ENCODE measurements around the gene APOM.
A peak's percentile ranks its signal among the peaks of the same experiment; 100 is the strongest.

APOM gene

DNA sequence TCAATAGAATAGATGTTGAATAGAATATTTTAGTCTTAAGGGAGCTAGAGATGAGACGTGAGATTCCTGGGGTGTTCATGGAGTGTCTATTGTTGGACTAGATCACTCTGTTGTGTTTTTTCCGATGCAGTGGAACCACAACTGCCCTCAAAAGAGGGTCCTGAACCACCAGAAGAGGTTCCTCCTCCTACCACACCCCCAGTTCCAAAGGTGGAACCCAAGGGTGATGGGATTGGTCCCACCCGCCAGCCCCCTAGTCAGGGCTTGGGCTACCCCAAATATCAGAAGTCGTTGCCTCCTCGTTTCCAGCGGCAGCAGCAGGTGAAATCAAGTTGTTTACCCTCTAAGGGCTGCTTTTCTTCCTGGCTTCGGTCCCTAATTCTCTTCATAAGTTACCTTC, 26.7 kb upstream of the APOM start:
- TF ChIP-seq, protein P1, sequence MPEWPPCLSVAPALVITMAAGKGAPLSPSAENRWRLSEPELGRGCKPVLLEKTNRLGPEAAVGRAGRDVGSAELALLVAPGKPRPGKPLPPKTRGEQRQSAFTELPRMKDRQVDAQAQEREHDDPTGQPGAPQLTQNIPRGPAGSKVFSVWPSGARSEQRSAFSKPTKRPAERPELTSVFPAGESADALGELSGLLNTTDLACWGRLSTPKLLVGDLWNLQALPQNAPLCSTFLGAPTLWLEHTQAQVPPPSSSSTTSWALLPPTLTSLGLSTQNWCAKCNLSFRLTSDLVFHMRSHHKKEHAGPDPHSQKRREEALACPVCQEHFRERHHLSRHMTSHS (tag by site-specific recombination; IDR thresholded peaks at IDR 0.05), result no peak
- TF ChIP-seq, protein P2, sequence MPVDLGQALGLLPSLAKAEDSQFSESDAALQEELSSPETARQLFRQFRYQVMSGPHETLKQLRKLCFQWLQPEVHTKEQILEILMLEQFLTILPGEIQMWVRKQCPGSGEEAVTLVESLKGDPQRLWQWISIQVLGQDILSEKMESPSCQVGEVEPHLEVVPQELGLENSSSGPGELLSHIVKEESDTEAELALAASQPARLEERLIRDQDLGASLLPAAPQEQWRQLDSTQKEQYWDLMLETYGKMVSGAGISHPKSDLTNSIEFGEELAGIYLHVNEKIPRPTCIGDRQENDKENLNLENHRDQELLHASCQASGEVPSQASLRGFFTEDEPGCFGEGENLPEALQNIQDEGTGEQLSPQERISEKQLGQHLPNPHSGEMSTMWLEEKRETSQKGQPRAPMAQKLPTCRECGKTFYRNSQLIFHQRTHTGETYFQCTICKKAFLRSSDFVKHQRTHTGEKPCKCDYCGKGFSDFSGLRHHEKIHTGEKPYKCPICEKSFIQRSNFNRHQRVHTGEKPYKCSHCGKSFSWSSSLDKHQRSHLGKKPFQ (tag by site-specific recombination; IDR thresholded peaks at IDR 0.05), result no peak
- CTCF ChIA-PET, result interaction anchor here (0.6 kb wide), 1 partner anchor 193 kb away, joined by 4 read pairs; no protein-coding TSS in a partner anchor
- Histone ChIP-seq H3K4me1 (ENCODE audit: control insufficient read depth, insufficient read depth, low read length) (no peaks in the 10 kb centered on the region), H3K4me3 (ENCODE audit: low read depth, low read length) (no peak overlapping the region), H3K36me3 (ENCODE audit: control insufficient read depth in 2 of 2, insufficient read depth in 1 of 2, low read length in 2 of 2) (peaks cover 76 to 100% of the 10 kb centered on the region in 2 experiments), H3K9me3 (ENCODE audit: control insufficient read depth, insufficient read depth, low read depth, low read length) (no peaks in the 10 kb centered on the region), H3K27ac (ENCODE audit: extremely low read depth, low read depth, low read length) (no peak overlapping the region)
- POLR2A ChIA-PET, result interaction anchor here (9.7 kb wide), 1 partner anchor 7 kb away, joined by 123 read pairs; no protein-coding TSS in a partner anchor

DNA sequence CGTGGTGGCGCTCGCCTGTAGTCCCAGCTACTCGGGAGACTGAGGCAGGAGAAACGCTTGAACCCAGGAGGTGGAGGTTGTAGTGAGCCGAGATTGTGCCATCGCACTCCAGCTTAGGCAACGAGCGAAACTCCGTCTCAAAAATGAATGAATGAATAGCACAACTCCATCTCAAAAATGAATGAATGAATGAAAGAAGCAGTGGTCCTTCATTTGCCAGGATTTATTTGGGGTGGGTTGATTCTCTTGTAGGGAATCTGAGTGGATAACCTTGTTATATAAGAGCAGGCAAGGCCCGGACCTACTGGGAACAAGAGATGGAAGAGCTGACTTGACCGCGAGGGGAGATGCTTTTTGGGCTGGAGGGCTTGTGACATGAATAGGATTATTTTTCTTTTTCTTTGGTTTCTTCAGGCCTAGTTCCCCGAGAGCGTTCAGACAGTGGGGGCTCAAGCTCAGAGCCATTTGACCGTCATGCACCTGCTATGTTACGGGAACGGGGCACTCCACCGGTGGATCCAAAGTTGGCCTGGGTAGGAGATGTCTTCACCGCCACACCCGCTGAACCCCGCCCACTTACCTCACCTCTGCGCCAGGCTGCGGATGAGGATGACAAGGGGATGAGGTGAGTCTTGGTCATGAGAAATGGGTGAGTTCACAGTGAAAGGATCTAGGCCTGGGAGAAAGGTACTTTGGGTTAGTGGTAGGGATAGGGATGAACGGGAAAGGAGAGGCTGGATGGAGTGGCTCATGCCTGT, 25.3 kb upstream of the APOM start:
- CTCF ChIA-PET, result interaction anchor here (0.7 to 0.8 kb wide), 2 partner anchors 23 to 79 kb away, joined by 3 to 5 read pairs; no protein-coding TSS in a partner anchor
- H3K4me3 ChIP-seq (ENCODE audit: low read depth, low read length), result no peak overlapping the region
- no peak overlapping the region for H3K27ac ChIP-seq (ENCODE audit: extremely low read depth, low read depth, low read length)
- H3K36me3 ChIP-seq (ENCODE audit: control insufficient read depth in 2 of 2, insufficient read depth in 1 of 2, low read length in 2 of 2), result peaks cover 72 to 100% of the 10 kb centered on the region in 2 experiments
- H3K4me1 ChIP-seq (ENCODE audit: control insufficient read depth, insufficient read depth, low read length), result no peaks in the 10 kb centered on the region
- POLR2A ChIA-PET, result interaction anchor here (0.6 to 9.7 kb wide), 4 partner anchors 6 to 107 kb away, joined by 3 to 123 read pairs (median 4); partner anchors contain the start of gene BAG6
- no peaks in the 10 kb centered on the region for H3K9me3 ChIP-seq (ENCODE audit: control insufficient read depth, insufficient read depth, low read depth, low read length)
- TF ChIP-seq, protein P3, sequence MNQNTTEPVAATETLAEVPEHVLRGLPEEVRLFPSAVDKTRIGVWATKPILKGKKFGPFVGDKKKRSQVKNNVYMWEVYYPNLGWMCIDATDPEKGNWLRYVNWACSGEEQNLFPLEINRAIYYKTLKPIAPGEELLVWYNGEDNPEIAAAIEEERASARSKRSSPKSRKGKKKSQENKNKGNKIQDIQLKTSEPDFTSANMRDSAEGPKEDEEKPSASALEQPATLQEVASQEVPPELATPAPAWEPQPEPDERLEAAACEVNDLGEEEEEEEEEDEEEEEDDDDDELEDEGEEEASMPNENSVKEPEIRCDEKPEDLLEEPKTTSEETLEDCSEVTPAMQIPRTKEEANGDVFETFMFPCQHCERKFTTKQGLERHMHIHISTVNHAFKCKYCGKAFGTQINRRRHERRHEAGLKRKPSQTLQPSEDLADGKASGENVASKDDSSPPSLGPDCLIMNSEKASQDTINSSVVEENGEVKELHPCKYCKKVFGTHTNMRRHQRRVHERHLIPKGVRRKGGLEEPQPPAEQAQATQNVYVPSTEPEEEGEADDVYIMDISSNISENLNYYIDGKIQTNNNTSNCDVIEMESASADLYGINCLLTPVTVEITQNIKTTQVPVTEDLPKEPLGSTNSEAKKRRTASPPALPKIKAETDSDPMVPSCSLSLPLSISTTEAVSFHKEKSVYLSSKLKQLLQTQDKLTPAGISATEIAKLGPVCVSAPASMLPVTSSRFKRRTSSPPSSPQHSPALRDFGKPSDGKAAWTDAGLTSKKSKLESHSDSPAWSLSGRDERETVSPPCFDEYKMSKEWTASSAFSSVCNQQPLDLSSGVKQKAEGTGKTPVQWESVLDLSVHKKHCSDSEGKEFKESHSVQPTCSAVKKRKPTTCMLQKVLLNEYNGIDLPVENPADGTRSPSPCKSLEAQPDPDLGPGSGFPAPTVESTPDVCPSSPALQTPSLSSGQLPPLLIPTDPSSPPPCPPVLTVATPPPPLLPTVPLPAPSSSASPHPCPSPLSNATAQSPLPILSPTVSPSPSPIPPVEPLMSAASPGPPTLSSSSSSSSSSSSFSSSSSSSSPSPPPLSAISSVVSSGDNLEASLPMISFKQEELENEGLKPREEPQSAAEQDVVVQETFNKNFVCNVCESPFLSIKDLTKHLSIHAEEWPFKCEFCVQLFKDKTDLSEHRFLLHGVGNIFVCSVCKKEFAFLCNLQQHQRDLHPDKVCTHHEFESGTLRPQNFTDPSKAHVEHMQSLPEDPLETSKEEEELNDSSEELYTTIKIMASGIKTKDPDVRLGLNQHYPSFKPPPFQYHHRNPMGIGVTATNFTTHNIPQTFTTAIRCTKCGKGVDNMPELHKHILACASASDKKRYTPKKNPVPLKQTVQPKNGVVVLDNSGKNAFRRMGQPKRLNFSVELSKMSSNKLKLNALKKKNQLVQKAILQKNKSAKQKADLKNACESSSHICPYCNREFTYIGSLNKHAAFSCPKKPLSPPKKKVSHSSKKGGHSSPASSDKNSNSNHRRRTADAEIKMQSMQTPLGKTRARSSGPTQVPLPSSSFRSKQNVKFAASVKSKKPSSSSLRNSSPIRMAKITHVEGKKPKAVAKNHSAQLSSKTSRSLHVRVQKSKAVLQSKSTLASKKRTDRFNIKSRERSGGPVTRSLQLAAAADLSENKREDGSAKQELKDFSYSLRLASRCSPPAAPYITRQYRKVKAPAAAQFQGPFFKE (tag by site-specific recombination; IDR thresholded peaks at IDR 0.05; ENCODE audit: borderline replicate concordance), result no peak
- no peak for TF ChIP-seq ZNF830 (tag by site-specific recombination; IDR thresholded peaks at IDR 0.05; ENCODE audit: low read depth)
- TF ChIP-seq, protein P4, sequence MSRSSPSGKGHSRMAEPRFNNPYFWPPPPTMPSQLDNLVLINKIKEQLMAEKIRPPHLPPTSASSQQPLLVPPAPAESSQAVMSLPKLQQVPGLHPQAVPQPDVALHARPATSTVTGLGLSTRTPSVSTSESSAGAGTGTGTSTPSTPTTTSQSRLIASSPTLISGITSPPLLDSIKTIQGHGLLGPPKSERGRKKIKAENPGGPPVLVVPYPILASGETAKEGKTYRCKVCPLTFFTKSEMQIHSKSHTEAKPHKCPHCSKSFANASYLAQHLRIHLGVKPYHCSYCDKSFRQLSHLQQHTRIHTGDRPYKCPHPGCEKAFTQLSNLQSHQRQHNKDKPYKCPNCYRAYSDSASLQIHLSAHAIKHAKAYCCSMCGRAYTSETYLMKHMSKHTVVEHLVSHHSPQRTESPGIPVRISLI (tag by site-specific recombination; IDR thresholded peaks at IDR 0.05), result no peak
- TF ChIP-seq FEZF1 (tag by site-specific recombination; IDR thresholded peaks at IDR 0.05), result no peak
- no peak for TF ChIP-seq MEIS1 (CRISPR knock-in tag; IDR thresholded peaks at IDR 0.05; ENCODE audit: borderline replicate concordance)
- TF ChIP-seq, protein P5, sequence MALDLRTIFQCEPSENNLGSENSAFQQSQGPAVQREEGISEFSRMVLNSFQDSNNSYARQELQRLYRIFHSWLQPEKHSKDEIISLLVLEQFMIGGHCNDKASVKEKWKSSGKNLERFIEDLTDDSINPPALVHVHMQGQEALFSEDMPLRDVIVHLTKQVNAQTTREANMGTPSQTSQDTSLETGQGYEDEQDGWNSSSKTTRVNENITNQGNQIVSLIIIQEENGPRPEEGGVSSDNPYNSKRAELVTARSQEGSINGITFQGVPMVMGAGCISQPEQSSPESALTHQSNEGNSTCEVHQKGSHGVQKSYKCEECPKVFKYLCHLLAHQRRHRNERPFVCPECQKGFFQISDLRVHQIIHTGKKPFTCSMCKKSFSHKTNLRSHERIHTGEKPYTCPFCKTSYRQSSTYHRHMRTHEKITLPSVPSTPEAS (tag by site-specific recombination; IDR thresholded peaks at IDR 0.05), result no peak
- no peak for TF ChIP-seq OSR2 (tag by site-specific recombination; IDR thresholded peaks at IDR 0.05)
- no peak for TF ChIP-seq ZNF214 (tag by site-specific recombination; IDR thresholded peaks at IDR 0.05; ENCODE audit: borderline replicate concordance)
- TF ChIP-seq ZNF785 (tag by site-specific recombination; IDR thresholded peaks at IDR 0.05), result no peak
- TF ChIP-seq, protein P6, sequence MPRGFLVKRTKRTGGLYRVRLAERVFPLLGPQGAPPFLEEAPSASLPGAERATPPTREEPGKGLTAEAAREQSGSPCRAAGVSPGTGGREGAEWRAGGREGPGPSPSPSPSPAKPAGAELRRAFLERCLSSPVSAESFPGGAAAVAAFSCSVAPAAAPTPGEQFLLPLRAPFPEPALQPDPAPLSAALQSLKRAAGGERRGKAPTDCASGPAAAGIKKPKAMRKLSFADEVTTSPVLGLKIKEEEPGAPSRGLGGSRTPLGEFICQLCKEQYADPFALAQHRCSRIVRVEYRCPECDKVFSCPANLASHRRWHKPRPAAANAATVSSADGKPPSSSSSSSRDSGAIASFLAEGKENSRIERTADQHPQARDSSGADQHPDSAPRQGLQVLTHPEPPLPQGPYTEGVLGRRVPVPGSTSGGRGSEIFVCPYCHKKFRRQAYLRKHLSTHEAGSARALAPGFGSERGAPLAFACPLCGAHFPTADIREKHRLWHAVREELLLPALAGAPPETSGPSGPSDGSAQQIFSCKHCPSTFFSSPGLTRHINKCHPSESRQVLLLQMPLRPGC (tag by site-specific recombination; IDR thresholded peaks at IDR 0.05), result no peak
- TF ChIP-seq ZNF211 (tag by site-specific recombination; IDR thresholded peaks at IDR 0.05; ENCODE audit: low read depth), result no peak
- no peak for TF ChIP-seq ZNF132 (tag by site-specific recombination; IDR thresholded peaks at IDR 0.05; ENCODE audit: borderline replicate concordance)
- TF ChIP-seq PRDM1 (tag by site-specific recombination; IDR thresholded peaks at IDR 0.05), result peak; percentile 89
- TF ChIP-seq KLF9 (tag by site-specific recombination; IDR thresholded peaks at IDR 0.05; ENCODE audit: low read depth), result peak; percentile 56; the same call in 1 of the 2 replicates
- TF ChIP-seq, protein P7, sequence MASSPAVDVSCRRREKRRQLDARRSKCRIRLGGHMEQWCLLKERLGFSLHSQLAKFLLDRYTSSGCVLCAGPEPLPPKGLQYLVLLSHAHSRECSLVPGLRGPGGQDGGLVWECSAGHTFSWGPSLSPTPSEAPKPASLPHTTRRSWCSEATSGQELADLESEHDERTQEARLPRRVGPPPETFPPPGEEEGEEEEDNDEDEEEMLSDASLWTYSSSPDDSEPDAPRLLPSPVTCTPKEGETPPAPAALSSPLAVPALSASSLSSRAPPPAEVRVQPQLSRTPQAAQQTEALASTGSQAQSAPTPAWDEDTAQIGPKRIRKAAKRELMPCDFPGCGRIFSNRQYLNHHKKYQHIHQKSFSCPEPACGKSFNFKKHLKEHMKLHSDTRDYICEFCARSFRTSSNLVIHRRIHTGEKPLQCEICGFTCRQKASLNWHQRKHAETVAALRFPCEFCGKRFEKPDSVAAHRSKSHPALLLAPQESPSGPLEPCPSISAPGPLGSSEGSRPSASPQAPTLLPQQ (tag by site-specific recombination; IDR thresholded peaks at IDR 0.05), result no peak

Measured in HEK293 (cell line).